Measurements from ENCODE around the gene DGKI.

DGKI gene

DNA sequence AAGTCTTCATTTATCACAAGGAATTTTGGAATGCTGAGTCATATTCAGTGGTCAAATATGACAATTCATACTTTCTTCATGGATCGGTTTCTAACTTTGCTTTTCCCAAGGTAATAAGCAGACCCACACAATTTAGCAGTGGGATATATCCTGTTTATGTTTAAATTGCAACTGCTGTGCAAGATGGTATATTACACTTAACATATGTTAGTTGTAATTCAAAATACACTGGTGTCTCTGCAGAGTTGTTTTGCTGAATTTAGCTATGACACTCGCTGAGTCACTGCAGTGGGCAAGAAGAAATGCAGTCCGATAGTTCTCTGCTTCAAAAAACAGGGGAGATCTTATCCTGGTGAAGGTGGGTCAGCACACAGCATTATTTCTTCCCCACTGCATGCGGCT lies 308.4 kb downstream of the DGKI start:
- no peak for DNase-seq (ENCODE audit: low spot score)

DNA sequence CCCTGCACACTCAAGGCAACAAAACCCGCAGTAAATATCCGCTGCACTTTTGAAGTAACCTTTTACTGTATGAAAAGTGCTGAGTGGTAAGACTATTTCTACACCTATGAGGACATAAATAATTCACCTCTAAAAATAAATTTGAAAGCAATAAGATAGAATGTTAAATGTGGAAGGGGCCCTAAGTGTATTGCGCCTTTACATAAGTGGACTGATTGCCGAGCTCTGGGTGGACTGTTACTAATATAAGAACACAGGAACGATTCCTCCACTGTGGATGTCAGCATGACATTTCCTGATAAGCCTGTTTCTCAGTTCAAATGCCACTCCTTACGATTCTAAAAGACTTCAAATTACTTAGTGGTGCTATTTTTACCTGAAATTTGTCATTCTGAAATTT lies 311.2 kb downstream of the DGKI start:
- DNase-seq (ENCODE audit: low spot score), result no peak

DNA sequence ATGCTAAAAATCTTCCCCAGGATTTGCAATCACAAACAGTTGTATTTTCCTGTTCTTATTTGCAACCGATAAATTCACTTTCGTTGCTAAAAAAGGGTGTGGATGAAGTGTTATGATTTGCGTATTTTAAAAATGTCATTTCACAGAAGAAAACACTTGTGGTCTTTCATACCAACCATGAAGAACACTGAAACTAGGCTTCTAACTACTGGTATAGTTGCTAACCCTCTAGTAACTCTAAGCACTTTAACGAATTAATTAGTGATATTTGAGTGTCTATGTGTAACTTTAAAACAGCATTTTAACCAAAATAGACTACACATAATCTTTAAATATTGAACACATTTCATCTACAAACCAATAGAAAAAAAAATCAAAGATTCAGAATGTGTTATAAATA lies 315.1 kb downstream of the DGKI start:
- DNase-seq (ENCODE audit: low spot score), result no peak

DNA sequence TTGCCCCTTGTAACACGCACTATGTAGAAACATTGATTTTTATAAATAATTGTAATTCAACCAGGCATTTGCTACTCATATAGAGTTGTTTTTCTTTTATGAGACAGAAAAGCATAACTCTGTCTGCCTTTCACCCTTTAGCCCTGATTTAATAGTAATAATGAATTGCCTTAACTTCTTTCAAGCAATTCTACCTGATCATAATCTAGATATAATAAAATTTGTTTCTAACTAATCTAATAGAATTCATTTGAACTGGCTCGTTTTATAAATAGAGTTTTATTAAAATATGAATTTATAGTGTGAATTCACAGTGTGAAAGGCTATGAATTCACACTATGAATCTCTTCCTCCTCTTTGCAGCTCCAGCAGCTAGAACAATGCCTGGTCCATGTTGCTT lies 319.1 kb downstream of the DGKI start:
- no peak for DNase-seq (ENCODE audit: low spot score)

DNA sequence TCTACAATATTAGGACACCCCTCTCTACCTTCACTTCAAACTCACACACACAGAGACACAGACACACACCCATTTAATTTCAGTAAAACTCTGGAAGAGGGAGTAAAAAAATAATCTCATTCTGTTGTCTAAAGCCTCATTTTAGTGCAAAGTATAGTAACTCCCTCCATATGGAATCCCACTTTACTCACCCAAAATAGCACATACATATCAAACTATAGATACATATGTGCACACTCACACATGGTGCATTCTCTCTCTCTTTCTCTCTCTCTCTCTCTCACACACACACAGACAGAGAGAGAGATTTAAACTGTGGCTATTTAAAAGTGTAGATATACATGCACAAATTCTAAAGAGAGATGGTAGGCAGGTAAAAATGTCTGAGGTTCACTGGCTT lies 323.6 kb downstream of the DGKI start:
- no peak for DNase-seq (ENCODE audit: low spot score)

DNA sequence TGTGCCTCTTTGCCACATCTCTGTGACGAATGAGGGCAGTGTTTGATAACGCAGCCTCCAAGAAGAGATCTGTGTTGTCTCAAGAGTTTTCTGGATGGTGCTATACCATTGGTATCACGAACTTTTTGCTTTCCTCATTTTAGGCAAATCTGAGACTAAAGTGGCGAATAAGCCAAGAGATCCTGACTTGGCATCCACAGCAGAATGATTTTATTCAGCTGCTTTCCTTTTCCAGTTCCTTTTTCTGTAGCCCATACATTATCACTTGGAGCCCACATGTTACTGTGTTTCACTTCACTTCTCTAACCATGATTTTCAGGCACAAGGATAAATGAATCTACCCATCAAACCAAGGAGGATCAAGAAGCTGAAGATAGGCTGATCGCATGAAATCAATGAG lies 325.3 kb downstream of the DGKI start:
- DNase-seq (ENCODE audit: low spot score), result no peak

DNA sequence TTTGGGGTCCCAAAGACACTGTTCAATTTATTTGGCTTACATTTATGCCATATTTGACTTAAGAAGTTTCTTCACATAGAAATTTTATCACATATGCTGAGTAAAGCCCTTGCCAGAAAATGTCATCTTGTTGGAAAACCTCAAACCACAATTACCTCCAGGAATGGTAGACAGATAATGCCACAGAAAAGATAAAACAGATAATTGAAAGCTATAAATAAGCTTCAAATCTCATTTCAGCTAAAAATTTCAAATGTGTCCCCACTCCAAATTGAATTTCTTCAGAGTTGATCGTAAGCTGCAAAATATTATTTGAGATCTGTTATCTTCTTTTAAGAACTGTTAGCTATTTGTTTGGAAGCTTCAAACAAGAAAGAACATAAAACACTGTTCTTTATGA lies 326.8 kb downstream of the DGKI start:
- DNase-seq (ENCODE audit: low spot score), result no peak

DNA sequence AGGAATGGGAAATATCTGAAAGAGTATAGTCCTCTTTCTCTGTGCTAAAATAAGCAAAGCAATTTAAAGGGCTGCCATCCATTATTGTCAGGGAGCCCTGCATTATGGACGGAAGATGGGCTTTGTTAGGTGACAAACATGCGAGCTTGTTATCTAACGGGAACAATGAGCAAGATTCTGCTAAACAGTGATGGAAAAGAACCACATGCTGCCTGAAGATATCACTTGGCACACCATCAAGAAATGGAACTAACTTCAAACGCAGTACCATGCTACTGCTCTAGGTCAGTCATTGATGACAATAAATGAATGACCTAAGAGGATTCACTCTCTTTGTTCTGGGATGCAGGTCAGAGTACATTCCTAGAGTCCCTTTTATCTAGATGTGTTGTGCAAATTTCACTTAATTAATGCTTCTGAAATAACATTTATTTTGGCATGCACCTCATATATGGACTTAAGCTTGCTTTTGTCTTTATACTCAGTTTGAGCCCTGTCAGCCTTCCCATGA lies 327.5 kb downstream of the DGKI start:
- DNase-seq (ENCODE audit: low spot score), result no peak

DNA sequence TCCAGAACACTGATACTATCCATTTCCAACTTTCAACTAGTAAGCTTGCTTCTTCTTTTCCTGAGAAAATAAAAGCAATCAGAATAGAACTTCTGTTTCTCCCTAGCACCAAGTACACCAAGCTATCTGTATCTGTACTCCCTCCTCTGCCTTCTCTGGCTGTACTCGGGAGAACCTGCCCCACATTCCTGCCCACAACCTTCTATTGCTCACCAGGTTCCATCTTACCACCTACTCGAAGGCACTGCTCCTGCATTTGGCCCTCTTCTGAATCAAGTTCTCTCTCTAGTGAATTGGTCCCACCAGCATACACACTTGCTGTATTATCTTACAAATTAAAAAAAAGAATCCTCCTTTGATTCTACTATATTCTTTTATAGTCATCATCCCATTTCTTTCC lies 333.7 kb downstream of the DGKI start:
- DNase-seq (ENCODE audit: low spot score), result no peak

DNA sequence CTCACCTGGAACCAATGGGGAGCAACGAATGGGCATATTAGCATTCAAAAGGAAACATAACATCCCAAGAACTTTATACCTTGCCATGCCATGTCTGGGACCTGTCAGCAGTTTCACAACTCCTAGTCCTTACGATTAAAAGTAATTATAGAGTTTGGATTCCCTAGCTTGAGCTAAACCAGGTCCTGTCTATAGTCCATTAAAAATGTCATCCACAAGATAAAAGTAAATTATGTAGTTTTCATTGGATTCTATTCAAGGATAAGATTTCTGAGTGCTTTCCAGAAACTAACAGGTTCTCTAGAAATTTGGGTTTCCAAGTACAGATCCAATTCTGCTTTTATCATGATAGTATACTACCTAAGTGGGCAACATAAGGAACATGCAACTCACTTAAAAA lies 339.7 kb downstream of the DGKI start:
- DNase-seq (ENCODE audit: low spot score), result no peak

DNA sequence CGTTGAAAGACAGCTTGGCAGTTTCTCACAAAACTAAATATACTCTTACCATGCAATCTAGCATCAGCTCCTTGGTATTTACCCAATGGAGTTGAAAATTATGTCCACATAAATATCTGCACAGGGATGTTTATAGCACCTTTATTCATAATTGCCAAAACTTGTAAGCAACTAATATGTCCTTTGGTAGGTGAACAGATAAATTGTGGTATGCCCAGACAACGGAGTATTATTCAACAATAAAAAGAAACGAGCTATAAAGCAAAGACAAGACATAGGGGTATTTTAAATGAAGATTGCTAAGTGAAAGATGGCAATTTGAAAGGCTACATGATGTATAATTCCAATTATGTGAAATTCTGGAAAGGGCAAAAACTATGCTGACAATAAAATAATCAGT lies 340.7 kb downstream of the DGKI start:
- no peak for DNase-seq (ENCODE audit: low spot score)

DNA sequence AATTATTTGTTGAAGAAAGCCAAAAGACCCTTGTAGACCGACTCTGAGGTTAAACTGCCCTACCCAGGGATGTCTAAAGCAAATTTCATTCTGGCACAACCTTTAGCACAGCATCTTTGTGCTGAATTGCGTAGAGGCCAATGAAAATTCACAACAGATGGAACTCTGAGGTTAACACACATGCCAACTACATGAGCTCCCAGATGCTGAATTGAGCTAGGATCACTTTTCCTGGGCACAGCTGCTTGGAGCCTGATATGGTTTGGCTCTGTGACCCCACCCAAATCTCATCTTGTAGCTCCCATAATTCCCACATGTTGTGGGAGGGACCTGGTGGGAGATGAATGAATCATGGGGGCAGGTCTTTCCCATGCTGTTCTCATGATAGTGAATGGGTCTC lies 345.2 kb downstream of the DGKI start:
- DNase-seq (ENCODE audit: low spot score), result no peak

DNA sequence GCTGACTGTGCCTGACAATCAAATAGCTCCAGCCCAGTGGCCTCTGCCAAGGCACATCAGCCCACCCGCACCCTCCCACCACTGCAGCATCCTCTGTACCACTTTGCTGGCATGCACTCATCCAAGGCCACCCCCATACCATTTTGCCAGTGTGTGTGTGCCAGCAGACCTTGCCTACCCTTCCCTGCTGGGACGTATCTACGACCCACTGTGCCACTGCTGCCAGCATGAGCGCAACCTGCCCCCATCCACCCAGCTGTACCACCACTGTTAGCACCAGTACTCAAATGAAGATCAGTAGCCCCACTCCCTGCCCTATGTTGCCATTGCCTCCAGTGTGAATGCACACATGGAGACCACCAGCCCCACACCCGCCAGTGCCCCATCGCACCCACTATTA lies 353.9 kb downstream of the DGKI start:
- no peak for DNase-seq (ENCODE audit: low spot score)

DNA sequence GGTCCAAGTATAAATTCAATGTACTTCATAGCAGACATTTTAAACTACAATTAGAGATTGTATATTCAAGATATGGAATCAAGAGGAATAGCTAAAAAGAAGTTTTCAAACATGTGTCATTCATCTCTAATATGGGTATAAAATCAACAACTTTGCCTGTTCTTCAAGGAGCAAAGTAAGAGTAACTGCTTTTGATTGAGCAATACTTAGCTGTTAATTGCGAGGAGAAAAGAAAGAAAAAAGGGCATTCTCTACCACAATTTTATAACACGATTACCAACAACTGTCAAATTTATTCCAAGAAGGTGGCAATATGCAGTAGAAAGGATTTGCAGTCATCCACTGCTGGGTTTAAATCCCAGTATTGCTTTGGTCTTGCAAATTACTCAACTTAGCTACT lies 356.9 kb downstream of the DGKI start:
- no peak for DNase-seq (ENCODE audit: low spot score)

DNA sequence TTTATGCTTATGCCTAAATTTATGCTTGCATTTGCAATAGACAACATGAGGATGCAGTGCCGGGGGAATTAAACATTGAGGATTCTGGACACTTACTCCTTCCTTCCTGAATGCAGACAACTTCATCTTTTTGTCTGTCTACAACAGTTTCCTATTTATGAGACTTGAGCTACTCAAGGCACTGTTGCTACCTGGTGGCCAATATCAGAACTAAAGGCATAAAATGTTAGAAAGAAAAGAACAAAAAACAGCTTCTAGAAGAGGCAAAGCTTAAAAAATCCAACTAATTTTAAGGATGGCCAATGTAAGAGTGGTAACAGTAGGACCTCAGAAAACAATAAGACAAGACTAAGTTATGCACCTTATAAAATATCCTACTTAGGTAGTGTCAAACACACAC lies 358.7 kb downstream of the DGKI start:
- DNase-seq (ENCODE audit: low spot score), result no peak

DNA sequence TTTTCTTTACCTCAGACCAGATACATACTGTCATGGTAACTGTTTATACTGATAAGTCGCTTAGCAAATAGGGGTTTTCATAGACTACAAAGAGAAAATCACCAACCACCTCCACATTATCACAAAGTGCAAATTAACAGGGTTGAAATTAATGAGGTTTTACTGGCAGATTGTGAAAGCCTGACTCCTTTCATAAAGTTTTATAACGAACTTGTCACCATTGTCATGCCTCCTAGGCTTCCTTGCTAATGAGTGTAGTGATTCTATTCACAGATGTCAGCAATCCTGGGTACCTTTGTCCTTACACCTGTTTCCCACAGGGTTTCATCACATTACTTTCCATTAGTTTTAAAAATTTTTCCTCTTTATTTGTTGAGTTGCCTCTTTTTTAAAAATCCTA lies 361.0 kb downstream of the DGKI start:
- no peak for DNase-seq (ENCODE audit: low spot score)

DNA sequence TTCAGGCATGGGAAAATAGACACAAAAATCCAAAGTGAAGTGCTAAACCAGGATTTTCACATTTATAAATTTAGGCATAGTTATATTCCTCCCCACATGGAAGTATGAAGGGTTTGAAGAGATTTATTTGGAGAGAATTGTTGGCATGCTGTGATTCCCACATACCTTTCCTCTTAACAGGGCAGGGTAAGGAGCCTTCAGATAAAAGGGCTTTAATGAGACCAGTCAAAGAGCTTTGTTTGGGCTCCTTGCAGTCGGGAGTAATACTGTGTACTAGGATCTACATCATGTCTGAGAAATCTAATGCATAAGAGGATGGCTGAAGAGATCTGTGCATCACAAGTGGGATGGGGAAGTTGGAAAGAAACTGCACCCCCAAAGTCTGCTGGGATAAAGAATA lies 362.4 kb downstream of the DGKI start:
- no peak for DNase-seq (ENCODE audit: low spot score)

DNA sequence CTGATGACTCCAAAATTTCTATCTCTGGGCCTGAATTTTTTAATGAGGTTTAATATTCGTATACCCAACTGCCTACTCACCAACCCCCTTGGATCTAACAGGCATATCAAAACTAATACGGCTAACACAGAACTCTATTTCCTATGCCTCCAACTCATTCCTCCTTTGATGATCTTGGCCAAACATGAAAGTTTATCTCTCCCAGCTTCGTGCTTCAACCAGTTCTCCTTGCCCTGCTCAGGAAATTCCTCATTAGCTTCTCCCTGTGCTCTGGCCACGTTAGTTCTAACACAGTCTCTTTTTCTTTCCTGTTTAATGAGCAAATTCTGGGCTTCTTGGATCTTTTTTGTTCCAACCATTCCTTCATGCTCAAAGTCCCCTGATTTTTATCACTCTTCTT lies 364.3 kb downstream of the DGKI start:
- DNase-seq (ENCODE audit: low spot score), result no peak

DNA sequence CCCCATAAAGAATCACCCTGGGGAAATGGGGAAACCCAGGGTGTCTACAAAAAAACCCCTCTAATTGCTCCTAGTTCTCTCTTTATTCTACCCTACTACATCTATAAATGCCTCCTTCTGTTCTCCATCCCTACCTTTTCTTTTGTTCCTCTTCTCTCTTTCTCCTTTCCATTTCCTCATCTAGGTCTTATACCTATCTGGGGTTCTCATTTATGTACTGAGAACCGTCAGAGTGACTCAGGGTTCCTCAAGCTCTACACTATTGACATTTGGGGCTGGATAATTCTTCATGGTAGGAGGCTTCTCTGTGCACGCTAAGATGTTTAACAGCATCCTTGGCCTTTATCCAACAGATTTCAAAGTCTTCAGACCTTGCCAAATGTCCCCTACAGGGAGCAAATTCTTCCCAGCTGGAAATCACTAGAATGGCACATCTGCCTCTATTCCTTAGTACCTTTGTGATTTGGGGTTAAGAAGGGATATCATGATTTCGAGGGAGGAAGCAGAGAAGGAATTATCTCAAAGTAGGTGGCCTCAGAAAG lies 365.9 kb downstream of the DGKI start:
- no peak for DNase-seq (ENCODE audit: low spot score)

DNA sequence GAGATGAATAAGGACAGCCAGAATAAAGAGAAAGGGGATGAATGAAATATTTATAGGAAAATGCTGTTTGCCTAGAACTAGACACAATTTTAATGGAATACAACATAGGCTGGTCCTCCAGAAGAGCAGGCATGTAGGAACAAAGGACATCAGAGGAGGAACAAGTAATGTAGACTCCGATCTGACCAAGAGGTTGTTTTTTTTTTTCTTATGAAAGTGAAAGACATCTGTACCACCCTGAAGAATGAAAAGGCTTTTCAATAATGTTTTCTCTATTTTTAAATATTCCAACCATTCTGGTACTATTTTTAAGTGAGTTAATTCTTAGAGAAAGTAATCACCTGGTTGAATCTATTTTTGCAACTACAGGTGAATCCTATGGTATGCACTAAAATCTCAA lies 366.4 kb downstream of the DGKI start:
- no peak for DNase-seq (ENCODE audit: low spot score)

DNA sequence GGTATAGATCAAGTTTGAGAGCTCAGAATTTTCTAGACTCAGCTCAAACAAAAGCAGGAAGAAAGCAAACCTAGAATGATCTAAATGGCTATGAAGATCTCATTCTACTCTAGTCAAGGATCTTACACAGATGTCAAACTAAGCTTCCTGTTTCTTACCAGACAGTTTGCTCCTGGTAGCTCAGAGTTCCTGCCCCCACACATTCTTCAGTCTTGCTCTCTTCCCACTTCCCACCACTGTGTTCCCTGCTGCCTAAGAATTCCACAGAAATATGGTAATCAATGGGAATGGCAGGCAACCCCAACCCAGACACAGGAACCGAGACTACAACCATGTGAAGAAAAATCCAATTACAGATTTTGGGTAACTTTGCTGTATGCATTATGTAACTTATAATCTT lies 369.8 kb downstream of the DGKI start:
- DNase-seq (ENCODE audit: low spot score), result no peak

DNA sequence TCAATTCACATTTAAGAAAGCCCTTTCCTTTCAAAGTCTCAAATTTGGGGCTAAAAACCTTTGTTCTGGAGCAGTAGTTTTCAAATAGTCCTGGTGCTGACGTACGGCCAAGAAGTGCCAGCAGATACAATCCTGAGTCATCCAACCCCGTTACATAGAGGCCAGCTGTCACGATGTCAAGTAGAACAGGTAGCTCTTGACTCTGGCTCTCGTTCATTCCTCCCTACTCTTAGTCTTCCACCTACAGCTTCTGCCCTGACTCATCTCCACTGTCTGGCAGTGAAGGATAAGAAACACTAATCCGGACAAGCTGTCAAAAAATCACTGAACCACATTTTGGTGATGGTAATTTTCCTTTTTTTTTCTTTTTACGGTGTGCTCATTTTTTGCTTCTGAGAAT lies 370.8 kb downstream of the DGKI start:
- no peak for DNase-seq (ENCODE audit: low spot score)

DNA sequence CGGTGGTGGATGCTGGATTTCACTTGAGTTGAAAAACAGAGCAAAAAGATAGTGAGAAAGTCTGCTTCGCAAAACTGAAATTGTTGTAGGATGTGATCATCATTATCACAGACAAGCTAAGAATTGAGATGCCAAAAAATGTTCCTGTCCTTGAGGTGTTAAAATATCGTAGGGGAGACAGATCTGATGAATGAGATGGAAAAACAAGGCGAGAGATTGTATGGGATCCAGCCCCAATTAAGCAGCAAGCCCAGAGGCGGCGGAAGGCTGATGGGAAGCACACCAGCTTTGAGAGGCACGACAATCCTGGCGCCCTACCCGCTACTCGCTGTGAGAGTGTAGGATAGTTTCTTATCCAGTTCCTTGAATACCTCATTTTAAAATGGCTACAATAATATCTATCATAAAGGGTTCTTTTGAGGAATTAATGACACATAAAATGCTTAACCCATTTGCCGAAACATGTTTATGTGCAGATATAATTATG lies 372.2 kb downstream of the DGKI start:
- no peak for DNase-seq (ENCODE audit: low spot score)

DNA sequence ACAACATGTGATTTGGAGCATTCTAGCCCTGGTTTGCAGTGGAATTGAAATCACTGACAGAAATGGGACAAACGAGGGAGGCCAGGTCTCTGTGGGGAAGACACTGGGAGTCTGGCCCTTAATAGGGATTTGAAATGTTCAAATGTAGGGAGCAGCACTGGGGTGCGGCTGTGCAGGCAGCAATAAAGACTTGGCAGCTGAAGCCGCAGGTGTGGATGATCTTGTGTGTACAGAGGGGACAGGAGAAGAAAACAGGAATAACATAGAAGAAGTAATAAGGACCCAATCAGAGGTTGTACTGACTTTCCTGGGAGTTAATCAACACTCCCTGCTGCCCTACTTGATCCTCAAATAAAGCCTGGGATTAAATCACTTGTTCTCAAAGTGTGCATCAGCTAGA lies 375.6 kb downstream of the DGKI start:
- DNase-seq (ENCODE audit: low spot score), result no peak

DNA sequence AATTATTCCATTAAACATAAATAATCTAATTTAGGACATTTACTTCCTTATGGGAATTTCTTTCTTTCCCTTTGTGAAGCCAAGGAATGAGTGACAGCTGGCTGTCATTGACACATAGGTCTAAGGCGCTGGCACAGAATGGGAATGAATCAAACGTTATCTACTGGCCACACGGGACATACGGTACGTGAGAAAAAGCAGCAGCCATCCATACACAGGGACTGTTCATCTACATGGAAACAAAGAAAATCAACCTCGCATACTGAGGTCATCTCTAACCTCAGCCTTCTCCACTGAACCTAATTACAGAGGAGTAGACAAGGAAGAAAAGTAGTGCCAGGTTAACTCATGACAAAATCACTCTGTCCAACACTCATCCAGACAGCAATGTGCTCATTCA lies 376.9 kb downstream of the DGKI start:
- DNase-seq (ENCODE audit: low spot score), result no peak

Data from iPS-NIHi11 (cell line).